Stimulated activated CD8-positive, alpha-beta memory T cell treated with anti-CD3 and anti-CD28 coated beads, Interleukin-4, amount 100 ng/mL, for 4 hours (primary cell): ENCODE measurements around the gene KICS2.

Experiments
- DNase-seq, 2 donors: peaks; one replicate each; pipeline ENCODE4 v3.0.0-alpha.2; 2020; ENCODE audit warnings: low read depth in 2 of 2, low spot score in 1 of 2

The KICS2 gene

DNA sequence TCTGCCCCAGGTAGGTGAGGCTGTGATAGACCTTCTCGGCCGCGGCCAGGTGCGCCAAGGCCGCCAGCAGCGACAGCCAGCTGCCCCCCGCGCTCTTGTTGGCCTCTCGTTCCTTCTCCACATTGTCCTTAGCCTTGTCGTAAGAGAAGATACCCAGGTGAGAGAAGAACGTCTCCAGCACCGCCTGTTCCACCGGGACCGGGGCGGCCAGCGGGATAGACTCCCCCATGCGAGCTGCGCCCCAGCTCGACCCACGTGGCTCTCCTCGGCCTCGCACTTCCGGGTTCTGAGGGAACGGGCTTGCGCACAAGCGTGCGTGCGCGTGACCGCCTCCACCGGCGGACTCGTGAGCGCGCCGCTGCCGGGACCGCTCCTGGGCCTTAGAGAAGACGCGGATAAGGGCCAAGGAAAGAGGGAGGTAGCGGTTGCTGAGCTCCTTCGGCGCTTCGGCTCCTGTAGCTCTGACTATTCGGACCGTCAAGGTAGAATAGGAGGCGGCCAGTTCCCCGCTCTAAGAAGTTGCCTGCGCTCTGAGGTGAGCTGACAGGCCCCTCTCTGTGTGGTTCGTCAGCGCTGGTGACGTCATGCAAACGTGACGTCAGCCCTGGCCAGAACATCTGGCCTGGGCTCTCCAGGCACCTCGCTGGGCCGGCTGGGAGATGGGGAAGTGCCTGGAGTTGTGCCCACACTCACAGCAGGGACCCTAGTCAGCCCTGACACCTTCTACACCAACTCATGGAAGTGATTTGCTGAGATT lies at the start of gene KICS2:
Gene KICS2, minus strand, starts transcription at position 288 of the 757 bp plus-strand sequence. Its CDS starts 59 bp downstream, at position 229.
- peak; percentile 74 to 82 for DNase-seq

DNA sequence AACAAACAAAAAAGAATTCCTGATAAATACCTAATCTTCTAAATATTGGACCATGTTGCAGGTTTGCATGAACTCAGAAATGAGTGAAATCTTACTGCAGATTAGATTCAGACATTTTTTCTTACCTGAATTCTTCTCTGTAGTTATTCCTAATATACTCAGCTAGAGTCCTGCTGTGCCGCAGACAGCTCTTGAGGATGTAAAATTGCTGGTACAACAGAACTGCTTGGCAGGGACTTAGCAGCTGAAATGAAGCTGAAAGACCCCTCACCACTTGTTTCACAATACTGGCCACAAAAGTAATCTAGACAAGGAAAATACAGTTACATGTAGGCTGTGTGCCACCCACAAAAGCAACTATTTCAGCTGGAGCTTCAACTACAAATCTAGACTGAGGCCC lies 48.3 kb upstream of the KICS2 start:
- no peak for DNase-seq

DNA sequence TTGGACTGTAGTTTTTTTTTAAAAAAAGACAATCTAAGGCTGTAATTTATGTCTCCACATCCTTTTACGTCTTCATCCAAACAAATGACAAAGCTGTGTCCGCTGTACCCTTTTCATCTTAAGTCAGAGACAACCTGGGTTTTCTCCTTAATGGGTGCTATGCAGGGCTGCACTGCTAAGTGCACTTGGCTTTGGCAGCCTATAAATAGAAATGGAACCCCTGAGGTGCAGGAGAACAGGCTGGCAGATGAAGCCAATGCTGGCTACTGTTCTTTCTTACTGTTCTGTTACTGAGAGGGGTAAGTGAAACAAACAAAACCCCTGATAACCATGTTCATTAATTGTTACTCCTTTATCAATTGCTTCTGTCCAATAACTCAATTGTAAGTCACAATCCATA lies 47.1 kb upstream of the KICS2 start:
- DNase-seq = no peak

DNA sequence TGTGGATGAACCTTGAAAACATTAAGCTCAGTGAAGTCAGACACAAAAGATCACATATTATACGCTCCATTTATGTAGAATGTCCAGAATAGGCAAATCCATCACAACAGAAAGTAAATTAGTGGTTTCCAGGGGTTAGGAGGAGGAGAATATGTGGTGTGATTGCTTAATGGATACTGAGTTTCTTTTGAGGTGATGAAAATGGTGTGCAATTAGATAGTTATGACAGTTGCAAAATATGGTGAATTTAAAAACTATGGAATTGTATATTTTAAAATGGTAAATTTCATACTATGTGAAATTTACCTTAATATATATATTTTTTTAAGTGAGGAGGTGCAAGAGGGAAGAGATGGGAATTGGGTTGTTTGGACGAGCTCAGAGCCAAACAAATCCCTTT lies 46.3 kb upstream of the KICS2 start:
- DNase-seq = no peak

DNA sequence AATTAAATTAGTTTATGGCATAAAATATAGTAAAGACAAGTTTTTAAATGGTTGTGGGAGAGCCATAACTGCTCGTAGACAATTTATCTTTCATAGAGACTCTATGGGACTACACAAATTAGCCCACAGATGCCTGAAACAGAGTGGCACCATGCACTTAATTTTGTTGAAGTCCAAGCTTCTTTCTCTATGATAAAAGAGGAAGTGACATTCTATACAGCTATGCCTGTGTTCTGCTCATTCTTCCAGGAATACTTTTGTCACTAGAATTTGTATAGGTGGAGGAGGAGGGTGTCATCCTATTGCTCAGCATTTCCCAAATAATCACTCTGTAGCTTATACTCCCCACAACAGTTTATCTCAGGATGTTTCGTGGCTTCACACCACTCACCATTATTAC lies 43.7 kb upstream of the KICS2 start:
- no peak for DNase-seq

DNA sequence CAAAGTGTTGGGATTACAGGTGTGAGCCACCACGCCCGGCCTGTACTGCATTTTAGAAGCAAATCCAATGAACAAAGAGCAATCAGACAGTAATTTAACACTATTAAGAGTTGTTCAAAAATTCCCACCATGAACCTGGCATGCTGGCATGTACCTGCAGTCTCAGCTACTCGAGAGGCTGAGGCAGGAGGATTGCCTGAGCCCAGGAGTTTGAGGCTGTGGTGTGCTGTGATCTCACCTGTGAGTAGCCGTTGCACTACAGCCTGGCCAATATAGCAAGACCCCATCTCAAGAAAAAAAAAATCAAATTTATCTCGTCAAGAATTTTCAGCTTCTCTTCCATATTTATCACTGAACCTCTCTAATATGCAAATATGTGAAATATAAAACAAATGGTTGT lies 39.7 kb upstream of the KICS2 start:
- no peak for DNase-seq

DNA sequence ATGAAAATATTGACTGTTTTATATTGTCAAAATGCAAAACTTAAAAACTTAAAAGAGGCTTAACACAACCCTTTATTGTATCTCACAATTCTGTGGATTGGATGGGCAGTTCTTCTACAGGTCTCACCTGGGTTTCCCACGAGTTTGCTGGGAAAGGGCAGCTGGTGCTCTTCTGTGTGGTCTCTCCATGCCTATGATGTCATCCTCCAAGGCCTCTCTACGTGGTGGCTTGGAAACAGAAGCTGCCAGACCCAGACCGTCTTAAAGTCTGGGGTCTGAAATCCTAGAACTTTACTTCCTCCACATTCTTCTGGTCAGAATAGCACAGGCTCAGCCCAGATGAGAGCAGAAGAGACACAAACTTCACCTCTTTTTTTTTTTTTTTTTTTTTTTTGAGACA lies 36.5 kb upstream of the KICS2 start:
- no peak for DNase-seq

DNA sequence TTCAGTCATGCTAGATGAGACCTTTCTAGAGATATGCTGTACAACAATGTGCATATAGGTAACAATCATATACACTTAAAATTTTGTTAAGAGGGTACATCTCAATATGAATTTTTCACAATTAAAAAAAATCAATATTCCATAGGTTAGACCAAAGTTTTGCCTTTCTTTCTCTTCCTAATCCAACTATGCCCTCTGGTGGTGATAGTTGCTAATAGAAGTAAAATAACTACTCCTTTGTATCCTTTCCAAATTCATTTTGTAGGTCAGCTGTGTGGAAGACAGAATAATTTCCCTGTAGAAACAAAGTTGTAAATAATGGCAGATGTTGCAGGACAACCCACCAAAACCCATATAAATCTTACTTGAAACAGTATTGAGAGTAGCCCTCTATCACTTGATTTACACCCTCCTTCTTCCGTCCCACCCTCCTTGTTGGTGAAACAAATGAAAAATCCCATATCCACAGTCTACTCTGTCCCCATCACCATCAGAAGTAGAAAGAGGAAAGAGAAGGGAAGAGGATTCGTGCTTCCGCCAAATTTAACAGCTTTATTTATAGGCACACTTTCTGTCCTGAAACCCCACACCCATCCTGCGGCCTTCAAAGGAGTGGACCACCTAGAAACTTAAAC lies 34.2 kb upstream of the KICS2 start:
- DNase-seq = no peak

DNA sequence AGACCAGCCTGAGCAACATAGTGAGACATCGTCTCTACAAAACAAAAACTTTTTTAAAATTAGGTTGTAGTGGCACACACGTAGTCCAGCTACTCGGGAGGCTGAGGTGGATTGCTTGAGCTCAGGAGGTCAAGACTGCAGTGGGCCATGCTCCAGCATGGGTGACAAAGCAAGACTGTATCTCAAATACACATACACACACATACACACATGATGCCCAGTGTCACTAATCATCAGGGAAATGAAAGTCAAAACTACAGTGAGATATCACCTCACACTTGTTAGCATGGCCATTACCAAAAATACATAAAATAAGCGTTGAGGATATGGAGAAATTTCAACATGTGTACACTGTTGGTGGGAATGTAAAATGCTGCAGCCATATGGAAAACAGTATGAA lies 33.2 kb upstream of the KICS2 start:
- DNase-seq = no peak

DNA sequence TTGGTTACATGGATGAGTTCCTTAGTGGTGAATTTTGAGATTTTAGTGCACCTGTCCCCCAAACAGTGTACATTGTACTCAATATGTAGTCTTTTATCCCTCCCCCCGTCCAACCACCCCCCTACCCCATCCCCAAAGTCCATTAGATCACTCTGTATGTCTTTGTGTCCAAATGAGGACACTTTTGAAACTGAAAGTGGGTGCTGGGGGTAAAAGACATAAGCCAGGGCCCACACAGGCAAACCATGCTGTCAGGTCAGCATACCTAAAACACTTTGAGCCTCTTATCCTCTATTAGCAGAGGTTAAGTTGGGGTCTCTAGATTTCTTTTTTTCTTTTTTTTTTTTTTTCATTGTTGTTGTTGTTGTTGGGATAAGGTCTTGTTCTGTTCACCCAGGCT lies 31.3 kb upstream of the KICS2 start:
- no peak for DNase-seq

DNA sequence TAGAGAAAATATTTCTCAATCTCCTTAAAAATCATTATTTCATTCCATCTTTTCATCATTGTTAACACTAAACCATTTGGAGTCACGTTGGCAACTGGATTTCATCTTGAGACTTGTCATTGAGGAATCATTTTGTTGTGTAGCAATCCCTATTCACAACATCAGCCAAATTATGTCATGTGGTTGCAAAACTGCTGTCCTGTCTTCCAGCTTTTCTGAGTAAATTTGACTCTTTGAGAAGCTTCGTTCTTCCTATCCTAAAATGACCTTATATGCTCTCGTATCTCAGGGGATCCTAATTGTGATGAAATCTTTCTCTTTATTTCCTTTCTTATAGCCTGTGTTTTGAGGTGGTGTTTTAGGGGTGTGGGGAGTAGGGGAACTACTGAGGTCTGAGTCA lies 30.6 kb upstream of the KICS2 start:
- DNase-seq = no peak

DNA sequence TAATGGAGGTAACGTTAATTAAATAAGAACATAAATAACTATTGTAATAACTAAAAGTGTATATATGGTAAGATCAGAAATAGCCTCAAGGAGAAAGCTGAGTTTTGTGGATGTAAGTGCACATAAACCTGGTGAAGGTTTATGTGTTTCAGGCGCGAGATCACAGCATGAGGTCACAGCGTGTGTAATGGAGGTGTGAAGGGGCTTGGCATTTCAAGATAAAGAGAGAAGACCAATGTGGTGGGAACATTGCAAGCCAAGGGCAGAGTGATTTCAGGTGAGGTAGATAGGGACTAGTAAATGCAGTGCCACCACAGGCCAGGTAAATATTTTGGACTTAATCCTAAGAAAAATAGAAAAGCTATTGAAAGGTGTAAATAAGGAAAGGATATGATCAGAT lies 21.7 kb upstream of the KICS2 start:
- no peak for DNase-seq

DNA sequence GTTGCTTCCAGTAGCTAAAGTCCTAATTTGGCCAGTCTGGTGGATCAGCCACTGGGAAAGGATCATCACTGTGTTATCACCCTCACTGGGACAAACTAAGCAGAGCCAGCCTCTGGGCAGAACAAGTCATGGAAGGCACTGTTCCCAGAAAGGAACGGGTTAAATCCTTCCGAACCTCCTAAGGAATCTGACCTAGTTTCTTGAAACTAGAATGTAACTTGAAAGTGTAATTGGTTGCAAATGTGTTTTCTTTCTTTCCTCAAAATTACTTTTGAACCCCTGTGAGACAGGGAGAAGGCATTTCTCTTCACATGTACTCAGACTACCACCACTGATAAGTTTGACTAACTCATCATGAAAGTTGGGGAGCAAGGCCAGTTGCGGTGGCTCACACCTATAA lies 18.7 kb upstream of the KICS2 start:
- no peak for DNase-seq

DNA sequence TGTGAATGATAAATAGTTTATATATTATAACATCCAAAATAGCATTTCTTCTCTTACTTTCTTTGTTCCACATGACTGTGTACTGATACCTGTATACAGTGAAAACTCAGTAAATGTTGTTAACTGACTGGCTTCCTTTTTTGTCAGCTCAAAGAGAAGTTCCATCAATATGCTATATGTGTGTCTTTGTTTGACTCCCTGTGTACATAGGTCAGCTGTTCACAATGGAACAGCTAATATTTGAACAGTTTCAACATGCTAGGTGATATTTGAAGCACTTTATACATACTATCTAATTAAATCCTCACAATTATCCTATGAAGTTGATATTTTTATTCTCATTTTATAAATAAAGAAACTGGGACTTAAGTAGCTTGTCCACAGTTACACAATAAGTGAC lies 15.3 kb upstream of the KICS2 start:
- no peak for DNase-seq

DNA sequence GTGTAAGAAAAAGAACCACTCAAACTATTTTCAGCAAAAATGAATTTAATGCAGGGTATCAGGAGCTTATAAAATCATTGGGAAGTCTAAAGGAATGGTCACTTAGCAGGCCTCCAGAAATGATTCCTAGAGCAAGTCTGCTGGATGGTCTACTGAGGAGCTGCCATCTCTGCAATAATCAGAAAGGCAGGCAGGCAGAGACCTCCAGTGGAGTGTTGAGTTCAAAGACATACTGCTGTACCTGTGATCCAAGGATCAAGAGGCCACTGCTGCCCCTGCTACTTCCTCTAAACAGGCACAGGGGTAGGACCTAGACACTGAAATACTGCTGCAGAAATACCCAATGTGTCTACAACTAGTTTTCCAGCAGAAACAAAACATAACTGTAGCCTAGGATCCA lies 14.5 kb upstream of the KICS2 start:
- no peak for DNase-seq

DNA sequence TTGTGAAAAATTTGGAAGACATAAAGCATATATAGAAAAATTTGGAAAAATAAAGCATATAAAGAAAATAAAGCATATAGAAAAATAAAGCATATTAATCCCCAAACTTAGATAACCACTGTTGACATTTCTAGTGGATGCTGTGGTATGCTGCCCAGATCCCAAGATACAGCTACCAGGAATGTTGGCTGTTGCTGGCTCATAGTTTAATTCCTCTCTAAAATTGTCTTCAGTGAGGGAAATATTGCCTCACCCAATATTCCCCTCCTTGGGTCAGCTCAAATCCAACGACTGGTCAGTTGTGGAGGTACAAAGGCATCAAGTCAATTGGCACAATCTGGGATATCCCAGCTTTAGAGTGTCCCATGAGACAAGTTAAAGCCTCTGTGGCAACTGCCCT lies 10.1 kb upstream of the KICS2 start:
- no peak for DNase-seq

DNA sequence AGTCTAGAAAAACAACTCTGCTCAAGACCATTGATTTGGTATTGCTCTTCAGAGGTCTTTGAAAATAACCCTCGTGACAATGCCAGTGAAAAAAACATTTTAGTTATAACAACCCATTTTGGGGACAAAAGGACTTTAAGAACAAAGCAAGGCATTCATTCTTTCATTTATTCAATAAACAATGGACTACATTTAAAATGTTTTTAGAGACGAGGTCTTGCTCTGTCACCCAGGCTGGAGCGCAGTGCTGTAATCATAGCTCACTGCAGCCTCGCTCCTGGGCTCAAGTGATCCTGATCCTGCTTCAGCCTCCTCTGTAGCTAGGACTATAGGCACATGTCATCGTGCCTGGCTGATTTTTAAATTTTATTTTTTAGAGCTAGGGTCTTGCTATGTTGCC lies 7.7 kb upstream of the KICS2 start:
- DNase-seq = no peak

DNA sequence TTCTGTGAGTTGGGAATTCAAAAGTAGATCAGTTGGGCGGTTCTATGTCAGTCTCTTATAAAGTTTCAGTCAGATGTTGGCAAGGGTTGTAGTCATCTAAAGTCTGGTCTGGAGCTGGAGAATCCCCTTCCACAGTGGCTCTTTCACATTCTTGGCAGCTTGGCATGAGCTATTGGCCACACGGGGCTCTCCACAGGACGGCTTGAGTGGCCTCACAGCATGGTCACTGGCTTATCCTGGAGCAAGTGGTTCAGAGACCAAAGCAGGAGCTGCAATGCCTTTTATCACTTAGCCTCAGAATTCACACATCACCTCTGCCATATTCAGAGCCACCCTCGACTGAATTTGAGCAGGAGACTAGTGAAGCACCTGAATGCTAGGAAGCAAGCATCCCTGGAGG lies 7.1 kb upstream of the KICS2 start:
- no peak for DNase-seq

DNA sequence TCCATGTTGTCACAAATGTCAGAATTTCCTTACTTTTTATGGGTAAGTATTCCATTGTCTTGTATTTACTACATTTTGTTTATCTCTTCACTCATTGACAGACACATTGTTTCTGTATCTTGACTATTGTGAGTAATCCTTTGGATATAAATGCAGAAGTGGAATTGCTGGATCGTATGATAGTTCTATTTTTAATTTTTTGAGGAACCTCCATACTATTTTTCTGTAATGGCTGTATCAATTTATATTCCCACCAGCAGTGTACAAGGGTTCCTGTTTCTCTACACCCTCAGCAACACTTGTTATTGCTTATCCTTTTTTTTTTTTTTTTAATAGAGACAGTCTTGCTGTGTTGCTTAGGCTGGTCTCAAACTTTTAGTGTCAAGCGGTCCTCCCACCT lies 3.5 kb upstream of the KICS2 start:
- DNase-seq = no peak

DNA sequence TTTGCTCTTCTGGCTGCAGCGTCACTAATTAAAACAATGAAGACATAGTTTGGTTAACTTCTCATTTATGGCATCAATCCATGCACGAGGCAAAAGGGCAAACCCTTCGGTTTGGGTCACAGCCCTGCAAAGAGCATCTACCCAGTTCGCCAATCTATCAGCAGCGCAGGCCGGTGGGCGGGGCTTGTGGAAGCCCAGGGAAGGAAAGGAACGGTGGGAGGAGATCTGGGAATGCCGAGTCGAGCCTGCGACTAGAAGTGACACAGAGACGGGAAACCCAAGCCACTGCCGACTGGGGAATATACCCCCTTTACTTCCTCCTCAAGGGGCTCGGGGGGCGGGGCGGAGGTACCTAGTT lies 466 bp downstream of the KICS2 start:
- DNase-seq = peak; percentile 28 to 38

DNA sequence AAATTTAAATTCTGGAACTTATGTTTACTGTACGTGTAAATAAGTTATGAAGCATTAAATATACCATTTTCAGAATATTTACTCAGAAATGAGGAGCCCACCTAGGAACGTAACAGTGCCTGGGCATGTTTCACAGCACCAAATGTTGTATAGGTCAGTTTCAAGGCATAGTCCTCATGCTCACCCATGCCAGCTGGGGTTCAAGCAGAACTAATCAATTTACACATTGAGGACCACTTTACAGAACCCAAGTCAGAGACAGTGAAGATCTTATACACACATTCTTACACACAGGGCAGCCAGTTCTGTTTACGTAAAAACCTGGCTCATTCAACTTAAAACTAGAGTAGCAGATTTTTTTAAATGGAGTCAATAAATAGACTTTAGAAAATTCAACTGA lies 2.0 kb downstream of the KICS2 start:
- DNase-seq = no peak

DNA sequence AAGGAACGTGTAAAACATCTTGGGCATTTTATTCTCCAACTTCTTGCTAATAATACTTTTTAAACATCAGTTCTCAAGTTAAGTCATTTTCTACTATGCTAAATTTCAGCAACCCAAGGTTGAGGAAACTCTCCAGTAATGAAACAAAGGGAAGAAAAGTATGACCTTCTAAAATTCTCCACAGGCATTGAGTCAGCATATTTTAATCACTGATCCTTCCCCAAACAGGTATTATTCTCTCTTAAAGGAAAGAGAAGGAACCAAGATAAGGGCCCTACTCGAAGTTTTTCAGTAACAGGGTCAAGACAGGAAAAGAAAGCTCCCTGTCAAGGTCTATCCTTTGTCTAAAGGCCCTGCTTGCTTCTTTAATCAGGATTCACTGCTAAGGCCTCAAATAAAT lies 3.0 kb downstream of the KICS2 start:
- no peak for DNase-seq

DNA sequence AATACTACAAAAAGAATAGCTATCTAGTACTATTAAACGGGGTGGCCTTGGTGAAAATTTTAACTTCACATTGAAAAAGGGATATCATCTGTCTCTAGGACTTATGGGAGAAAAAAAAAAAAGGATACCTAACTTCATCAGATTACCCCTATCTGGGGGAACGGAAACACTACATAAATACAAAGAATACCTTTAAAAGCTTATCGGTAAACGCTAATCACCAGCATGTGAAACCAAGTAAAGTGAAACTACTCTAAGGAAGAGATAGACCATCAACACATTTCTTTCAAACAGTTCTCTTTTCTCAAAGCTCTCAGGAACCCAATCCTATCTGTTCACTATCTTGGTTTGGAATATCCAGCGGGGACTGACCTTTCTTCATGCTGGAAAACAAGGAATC lies 3.5 kb downstream of the KICS2 start:
- DNase-seq = no peak
